ENCODE measurements around the gene GRIN1.

- no peak for TF ChIP-seq CTCF (IDR thresholded peaks at IDR 0.05; ENCODE audit: insufficient read depth, low read depth, low read length)
- TF ChIP-seq EZH2 (IDR thresholded peaks at IDR 0.05; ENCODE audit: insufficient read depth, low read length): no peak
Observed at GRCh38 chr9:137184881-137185660, 46.1 kb downstream of the GRIN1 start.

Measured in astrocyte (in vitro differentiated cells and primary cell).